GM12874 (cell line): ENCODE results near the gene DPPA4.

ENCODE experiments used
- CTCF ChIP-seq: IDR thresholded peaks from 2 replicates; pipeline ENCODE4 v1.5.1; 2011; ENCODE audit warnings: low read depth, mild to moderate bottlenecking, control low read depth, low read length, moderate library complexity; ENCODE audit not compliant: insufficient read depth

The DPPA4 gene

GRCh38 chr3:109313061-109313460, 24.3 kb downstream of the DPPA4 start:
- TF ChIP-seq CTCF = no peak

GRCh38 chr3:109297496-109297895, 39.9 kb downstream of the DPPA4 start:
- TF ChIP-seq CTCF = no peak

GRCh38 chr3:109284071-109284470, 53.3 kb downstream of the DPPA4 start:
- no peak for TF ChIP-seq CTCF

GRCh38 chr3:109278546-109278945, 58.8 kb downstream of the DPPA4 start:
- TF ChIP-seq CTCF = no peak

- no peak for TF ChIP-seq CTCF
These were observed 59.2 kb downstream of the DPPA4 start for GRCh38 chr3:109278141-109278540.
